Nephron progenitor cell (in vitro differentiated cells): ENCODE results near the gene ALK.
A peak's percentile ranks its signal among the peaks of the same experiment; 100 is the strongest.

Experiments used
- DNase-seq: peaks from one replicate; pipeline ENCODE4 v3.0.0; 2021
- H3K27ac Mint-ChIP-seq: 2 replicates; pipeline ENCODE4 v1.8.0; 2021; ENCODE audit warnings: mild to moderate bottlenecking, moderate library complexity, mixed read lengths
- H3K27me3 Mint-ChIP-seq: 2 replicates; pipeline ENCODE4 v1.8.0; 2021; ENCODE audit warnings: mild to moderate bottlenecking, low read depth, mixed read lengths; ENCODE audit not compliant: poor library complexity
- H3K36me3 Mint-ChIP-seq: 2 replicates; pipeline ENCODE4 v1.8.0; 2021; ENCODE audit warnings: low read depth, mixed read lengths
- H3K4me1 Mint-ChIP-seq: 2 replicates; pipeline ENCODE4 v1.8.0; 2021; ENCODE audit warnings: mixed read lengths
- H3K4me3 Mint-ChIP-seq: 2 replicates; pipeline ENCODE4 v1.8.0; 2021; ENCODE audit warnings: mild to moderate bottlenecking, moderate library complexity, mixed read lengths
- H3K9me3 Mint-ChIP-seq: 2 replicates; pipeline ENCODE4 v1.8.0; 2021; ENCODE audit warnings: mild to moderate bottlenecking, moderate library complexity, mixed read lengths
- CTCF ChIP-seq: fragments of 200-600 bp; sonication (generic); IDR thresholded peaks from 2 replicates; pipeline ENCODE4 v1.5.0; 2021; ENCODE audit warnings: antibody characterized with exemption

ALK gene

GRCh38 chr2:29482348-29482747, 439.0 kb downstream of the ALK start:
- peak overlapping the region; percentile 21 for H3K4me3 Mint-ChIP-seq
- H3K9me3 Mint-ChIP-seq: peaks cover 33% of the 10 kb centered on the region
- H3K36me3 Mint-ChIP-seq: peaks cover 29% of the 10 kb centered on the region
- H3K27ac Mint-ChIP-seq: peak overlapping the region; percentile 13
- H3K4me1 Mint-ChIP-seq: peaks cover 64% of the 10 kb centered on the region
- TF ChIP-seq CTCF: no peak
- peaks cover 6% of the 10 kb centered on the region for H3K27me3 Mint-ChIP-seq
- DNase-seq: no peak

GRCh38 chr2:29481313-29481712, 440.1 kb downstream of the ALK start:
- no peak for DNase-seq
- peaks cover 11% of the 10 kb centered on the region for H3K27me3 Mint-ChIP-seq
- H3K4me3 Mint-ChIP-seq: no peak overlapping the region
- peaks cover 29% of the 10 kb centered on the region for H3K36me3 Mint-ChIP-seq
- H3K4me1 Mint-ChIP-seq: peaks cover 69% of the 10 kb centered on the region
- H3K27ac Mint-ChIP-seq: no peak overlapping the region
- TF ChIP-seq CTCF: no peak
- peaks cover 33% of the 10 kb centered on the region for H3K9me3 Mint-ChIP-seq

- peak overlapping the region; percentile 33 for H3K4me3 Mint-ChIP-seq
- H3K9me3 Mint-ChIP-seq: peaks cover 26% of the 10 kb centered on the region
- TF ChIP-seq CTCF: no peak
- H3K4me1 Mint-ChIP-seq: peaks cover 69% of the 10 kb centered on the region
- H3K27me3 Mint-ChIP-seq: peaks cover 8% of the 10 kb centered on the region
- peaks cover 23% of the 10 kb centered on the region for H3K36me3 Mint-ChIP-seq
- H3K27ac Mint-ChIP-seq: no peak overlapping the region
- DNase-seq: no peak
Observed at GRCh38 chr2:29480426-29480825, 441.0 kb downstream of the ALK start.

GRCh38 chr2:29479401-29479800, 442.0 kb downstream of the ALK start:
- Mint-ChIP-seq H3K27ac (peak overlapping the region; percentile 18), H3K4me3 (no peak overlapping the region), H3K9me3 (peaks cover 16% of the 10 kb centered on the region), H3K27me3 (peaks cover 4% of the 10 kb centered on the region), H3K4me1 (peaks cover 72% of the 10 kb centered on the region), H3K36me3 (peaks cover 13% of the 10 kb centered on the region)
- no peak for TF ChIP-seq CTCF
- no peak for DNase-seq

GRCh38 chr2:29478641-29479040, 442.7 kb downstream of the ALK start:
- Mint-ChIP-seq H3K27me3 (peaks cover 4% of the 10 kb centered on the region), H3K9me3 (peaks cover 16% of the 10 kb centered on the region), H3K27ac (peak overlapping the region; percentile 70), H3K36me3 (peaks cover 10% of the 10 kb centered on the region), H3K4me3 (no peak overlapping the region), H3K4me1 (peaks cover 73% of the 10 kb centered on the region)
- no peak for DNase-seq
- no peak for TF ChIP-seq CTCF

GRCh38 chr2:29477186-29477585, 444.2 kb downstream of the ALK start:
- H3K9me3 Mint-ChIP-seq: peaks cover 19% of the 10 kb centered on the region
- no peak for TF ChIP-seq CTCF
- no peak overlapping the region for H3K4me3 Mint-ChIP-seq
- H3K27ac Mint-ChIP-seq: no peak overlapping the region
- no peak for DNase-seq
- peaks cover 7% of the 10 kb centered on the region for H3K36me3 Mint-ChIP-seq
- H3K27me3 Mint-ChIP-seq: peaks cover 4% of the 10 kb centered on the region
- peaks cover 65% of the 10 kb centered on the region for H3K4me1 Mint-ChIP-seq
